Measurements from ENCODE around the gene CDHR5.
"Not testable (repeated sequence)": the region's sequence is repeated elsewhere in the genome, so short reads cannot be mapped to it uniquely, and the experiment has no call there.

Gene CDHR5, protein sequence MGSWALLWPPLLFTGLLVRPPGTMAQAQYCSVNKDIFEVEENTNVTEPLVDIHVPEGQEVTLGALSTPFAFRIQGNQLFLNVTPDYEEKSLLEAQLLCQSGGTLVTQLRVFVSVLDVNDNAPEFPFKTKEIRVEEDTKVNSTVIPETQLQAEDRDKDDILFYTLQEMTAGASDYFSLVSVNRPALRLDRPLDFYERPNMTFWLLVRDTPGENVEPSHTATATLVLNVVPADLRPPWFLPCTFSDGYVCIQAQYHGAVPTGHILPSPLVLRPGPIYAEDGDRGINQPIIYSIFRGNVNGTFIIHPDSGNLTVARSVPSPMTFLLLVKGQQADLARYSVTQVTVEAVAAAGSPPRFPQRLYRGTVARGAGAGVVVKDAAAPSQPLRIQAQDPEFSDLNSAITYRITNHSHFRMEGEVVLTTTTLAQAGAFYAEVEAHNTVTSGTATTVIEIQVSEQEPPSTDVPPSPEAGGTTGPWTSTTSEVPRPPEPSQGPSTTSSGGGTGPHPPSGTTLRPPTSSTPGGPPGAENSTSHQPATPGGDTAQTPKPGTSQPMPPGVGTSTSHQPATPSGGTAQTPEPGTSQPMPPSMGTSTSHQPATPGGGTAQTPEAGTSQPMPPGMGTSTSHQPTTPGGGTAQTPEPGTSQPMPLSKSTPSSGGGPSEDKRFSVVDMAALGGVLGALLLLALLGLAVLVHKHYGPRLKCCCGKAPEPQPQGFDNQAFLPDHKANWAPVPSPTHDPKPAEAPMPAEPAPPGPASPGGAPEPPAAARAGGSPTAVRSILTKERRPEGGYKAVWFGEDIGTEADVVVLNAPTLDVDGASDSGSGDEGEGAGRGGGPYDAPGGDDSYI

DNA sequence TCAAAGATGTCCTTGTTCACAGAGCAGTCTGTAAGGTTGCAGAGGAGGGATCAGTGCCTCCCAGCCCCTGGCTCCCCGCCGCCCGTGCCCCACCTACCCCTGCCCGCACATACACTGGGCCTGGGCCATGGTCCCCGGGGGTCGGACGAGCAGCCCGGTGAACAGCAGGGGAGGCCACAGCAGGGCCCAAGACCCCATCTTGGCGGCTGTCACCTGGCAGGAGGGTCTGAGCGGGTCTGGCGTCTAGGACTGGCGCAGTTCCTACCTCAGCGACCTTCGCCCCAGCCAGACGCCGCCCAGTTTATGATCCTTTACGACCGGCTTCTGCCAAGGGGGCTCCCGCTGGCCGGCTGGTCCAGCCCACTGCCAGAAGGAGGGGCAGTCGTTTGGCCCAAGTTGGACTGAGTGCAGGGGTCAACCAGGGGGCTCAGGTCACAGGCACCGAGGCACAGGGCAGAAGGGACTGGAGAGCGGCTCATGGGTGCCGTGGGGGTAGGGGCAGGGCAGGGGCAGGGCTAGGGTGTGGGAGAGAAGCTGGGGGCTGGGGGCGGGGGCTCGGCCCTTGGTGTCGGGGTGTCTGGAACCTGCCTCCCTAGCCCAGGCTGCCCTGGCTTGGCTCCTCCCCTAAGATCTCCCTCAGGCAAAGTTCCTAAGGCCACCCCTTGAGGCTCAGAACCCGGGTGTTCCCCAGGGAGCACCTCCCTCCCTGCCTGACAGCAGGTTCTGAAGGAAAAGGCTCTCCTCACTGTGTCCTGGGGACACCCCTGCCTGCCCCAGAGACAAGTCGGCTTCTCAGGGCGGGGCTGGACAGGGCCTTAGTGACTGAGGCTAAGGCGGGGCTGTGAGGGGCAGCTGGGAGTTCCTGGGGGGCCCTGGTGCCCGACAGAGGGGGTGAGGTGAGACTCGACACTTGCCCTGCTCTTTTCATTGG is at the start of gene CDHR5:
CDHR5 (minus strand) TSS at position 251 of the 931 bp plus-strand sequence; CDS start at position 198, 53 bp downstream.
- DNase-seq (ENCODE audit: low read depth in 2 of 3, low spot score in 1 of 3): no peak

DNA sequence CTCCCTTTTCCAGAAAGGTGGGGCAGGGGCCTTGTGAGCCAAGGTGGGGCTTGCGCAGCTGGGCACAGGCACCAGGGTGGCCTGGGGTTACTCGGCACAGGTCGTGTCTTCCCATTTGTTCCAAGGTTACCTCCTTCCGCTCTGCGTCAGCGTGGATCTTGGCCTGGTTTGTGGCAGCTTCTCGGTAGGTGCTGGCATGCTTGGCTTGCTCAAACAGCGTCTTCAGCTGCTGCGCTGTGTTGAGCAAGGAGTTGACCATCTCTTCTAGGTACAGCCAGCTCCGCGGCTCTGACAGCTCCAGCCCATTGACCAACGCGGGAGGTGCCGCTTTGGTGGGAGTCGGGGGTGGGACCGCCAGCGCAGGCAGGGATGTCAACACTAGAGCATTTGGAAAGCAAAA is 49.7 kb upstream of the CDHR5 start:
- no peak for DNase-seq (ENCODE audit: low read depth in 2 of 3, low spot score in 1 of 3)

DNA sequence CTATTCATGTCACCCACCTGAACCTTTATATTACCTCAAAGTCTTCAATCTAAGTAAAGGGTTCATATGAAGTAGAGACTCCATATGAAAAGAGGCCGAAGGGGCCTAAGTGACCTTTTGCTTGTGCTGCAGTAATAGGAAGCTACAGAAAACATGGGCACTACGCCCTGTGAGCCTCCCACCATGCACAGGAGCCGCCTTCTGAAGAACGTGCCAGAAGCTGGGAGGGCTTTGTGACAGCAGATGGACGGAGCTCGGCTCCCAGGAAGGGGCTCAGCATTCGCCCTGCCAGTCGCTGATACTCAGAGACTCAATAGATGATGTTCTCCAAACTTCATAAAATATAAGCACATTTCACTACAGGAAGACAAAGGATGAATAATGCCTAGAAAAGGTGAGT is 49.1 kb upstream of the CDHR5 start:
- DNase-seq (ENCODE audit: low read depth in 2 of 3, low spot score in 1 of 3): no peak

DNA sequence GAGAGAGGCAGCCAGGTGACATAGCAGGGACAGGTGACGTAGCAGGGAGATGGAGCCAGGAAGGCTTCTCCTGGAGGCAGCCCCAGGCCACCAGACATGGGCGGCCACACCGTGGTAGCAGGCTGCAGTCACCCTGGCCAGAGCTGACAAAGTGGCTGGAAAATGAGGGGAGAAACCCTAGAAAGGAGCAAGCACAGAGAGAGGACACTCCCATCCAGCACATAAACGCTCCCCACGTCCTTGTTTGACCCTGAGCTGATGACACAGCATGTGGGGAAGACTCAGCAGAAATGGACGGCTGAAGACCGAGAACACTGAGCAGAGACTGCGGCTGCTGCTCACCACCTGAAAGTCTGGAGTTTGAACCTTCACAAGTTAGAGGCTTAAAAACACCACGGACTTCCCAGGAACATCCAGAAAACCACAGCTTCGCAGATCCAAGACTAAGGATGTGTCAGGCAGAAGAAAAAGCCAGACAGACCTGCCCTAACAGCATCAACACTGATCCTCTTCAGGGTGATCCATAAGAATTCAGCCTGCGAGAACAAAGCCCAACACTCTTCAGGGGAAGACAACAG is 41.0 kb upstream of the CDHR5 start:
- no peak for DNase-seq (ENCODE audit: low read depth in 2 of 3, low spot score in 1 of 3)

DNA sequence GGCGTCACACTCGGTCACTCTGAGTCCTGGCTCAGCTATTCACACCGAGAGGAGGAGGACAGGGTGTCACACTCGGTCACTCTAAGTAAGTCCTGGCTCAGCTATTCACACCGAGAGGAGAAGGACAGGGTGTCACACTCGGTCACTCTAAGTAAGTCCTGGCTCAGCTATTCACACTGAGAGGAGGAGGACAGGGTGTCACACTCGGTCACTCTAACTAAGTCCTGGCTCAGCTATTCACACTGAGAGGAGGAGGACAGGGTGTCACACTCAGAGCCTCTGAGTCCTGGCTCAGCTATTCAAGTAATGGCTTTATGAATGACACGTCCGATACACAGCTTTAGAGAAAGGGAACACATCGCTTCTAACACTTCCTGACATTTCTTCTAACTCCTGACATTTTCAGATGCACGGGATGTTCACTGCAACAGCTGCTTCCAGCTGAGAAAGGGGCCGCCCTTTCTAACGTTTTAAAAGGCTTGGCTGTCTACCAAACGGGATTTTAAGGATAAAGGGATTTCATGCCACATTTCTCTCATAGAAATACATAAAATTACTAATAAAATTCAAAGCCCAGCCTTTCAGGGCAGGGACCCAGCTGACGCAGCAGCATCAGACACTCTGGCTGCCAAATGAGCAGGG is 40.4 kb upstream of the CDHR5 start:
- DNase-seq (ENCODE audit: low read depth in 2 of 3, low spot score in 1 of 3): no peak

DNA sequence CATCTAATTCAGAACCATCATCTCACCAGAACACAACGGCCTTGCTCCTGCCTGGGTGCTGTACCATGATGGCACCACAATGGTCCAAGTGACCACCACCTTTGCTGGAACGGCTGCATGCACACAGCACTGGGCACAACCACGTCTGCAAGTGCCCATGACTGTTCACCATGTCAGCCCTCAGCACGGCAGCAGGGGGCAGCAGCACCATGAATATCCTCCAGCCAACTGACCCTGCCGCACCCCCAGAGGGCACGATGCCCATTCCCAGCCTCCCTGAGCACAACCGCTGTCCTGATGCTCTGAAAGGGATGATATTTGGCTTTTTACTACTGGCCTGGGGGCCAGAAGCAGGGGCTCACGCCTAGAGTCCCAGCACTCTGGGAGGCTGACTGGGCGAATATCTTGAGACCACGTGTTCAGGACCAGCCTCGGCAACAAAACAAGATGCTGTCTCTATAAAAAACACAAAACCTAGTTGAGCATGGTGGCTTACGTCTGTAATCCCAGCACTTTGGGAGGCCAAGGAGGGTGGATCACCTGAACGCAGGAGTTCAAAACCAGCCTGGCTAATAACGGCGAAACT is 38.0 kb upstream of the CDHR5 start:
- no peak for DNase-seq (ENCODE audit: low read depth in 2 of 3, low spot score in 1 of 3)

DNA sequence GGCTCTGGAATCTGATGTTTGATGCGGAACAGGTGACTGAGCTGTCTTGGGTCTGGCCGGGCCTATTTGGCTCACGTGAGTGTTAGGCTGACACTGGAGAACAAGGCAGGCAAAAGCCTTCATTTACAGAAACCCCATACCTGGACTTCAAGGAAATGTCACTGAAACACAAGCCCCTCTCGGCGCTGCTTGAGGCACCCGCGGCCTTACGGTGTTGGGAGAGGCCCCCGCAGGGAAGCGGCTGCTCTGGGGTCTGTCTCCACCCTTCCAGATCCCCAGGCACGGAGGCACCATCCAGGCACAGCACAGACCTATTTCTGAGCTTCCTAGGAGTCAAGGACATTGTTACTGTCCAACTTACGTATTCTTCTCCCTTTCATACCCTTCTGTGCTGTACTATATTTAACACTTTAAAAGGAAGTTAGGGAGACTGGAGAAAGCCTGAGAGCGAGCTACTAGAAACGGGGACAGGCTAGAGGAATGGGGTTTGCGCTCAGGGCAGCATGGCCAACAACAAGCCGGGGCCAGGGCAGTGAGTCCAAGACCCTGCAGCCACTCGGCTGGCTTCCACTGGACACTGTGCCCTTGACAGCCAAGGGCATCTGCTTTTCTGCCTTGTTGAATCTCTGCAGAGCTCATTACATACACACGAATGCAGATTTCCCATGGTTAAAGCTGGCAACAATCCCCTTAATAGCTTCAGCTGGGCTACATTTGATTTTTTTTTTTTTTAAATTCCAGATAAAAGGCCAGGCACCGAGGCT is 36.1 kb upstream of the CDHR5 start:
- DNase-seq (ENCODE audit: low read depth in 2 of 3, low spot score in 1 of 3): no peak

DNA sequence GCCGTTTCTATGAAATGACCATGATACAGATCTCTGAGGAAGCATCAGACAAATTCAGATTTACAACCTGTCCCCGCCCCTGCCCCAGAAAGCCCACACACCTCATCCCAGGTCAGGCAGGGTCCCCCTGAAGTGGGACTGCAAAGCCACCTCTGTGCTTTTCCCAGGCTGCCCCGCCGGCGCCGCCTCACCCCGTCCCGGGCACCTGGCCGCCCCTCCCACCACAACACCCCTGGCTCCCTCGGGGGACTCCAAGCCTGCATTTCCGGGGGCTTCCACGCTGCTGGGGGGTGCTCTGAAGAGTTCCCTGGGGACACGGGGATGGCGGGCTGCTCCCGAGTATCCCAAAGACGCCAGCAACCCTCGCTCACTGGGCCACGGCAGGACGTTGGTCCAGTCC is 35.5 kb upstream of the CDHR5 start:
- no peak for DNase-seq (ENCODE audit: low read depth in 2 of 3, low spot score in 1 of 3)

DNA sequence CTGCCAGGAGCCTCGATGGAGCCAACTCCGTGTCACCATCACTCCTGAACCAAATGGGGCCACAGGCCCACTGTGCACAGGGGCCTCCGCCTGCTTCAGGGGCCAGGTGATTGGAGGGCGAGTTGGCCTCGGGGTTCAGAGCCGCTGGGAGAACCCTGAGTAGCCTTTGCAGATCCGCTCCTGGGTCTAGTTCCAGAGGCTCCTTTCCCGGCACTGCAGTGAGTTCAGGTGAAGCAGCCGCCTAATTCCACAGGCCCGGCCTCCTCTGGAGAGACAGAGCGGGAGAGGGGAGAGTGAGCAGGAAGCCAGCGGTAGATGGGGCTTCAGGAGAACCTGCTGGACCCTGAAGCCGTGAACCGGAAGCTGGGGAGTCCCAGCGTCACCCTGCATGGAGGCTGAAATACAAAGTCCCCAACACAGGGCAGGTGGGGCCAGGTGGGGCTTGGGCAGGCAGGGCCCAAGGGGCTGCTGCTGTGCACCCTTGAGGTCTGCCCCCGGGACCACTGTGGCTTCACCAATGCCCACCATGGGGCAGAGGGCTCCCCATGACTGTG is 34.9 kb upstream of the CDHR5 start:
- DNase-seq (ENCODE audit: low read depth in 2 of 3, low spot score in 1 of 3): no peak

DNA sequence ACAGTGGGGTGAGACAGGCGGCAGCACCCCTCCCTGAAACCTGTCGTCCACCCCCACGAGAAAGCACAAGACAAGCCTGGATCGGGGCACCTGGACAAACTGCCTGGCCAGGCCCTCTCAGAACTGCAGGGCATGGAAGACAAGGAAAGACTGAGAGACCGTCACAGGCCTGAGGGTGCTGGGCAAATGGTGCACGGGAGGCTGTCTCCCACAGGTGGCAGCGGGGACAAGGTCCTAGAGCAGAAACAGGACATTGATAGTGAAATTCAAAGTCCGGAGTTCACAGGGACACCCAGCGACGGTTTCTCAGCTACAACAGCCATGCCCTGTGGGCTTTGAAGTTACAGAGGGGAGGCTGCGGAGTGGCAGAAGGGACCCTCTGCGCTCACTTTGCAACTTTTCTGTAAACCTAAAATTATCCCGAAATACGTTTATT is 33.0 kb upstream of the CDHR5 start:
- no peak for DNase-seq (ENCODE audit: low read depth in 2 of 3, low spot score in 1 of 3)

DNA sequence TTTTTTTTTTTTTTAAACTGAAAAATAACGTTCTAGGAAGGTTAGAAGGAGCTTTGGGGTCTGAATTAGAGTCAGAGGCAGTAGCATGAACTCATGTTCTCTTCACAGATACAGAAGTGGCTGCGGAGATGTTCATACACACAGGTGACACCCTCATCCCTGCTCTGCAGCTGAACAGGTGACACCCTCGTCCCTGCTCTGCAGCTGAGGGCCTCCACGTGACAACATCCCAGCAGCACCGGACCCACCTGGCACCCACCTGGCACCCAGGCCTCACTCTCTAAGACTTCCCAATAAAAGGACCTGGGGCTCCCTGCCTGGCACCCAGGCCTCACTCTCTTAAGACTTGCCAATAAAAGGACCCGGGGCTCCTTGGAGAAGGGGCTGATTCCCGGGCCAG is 32.1 kb upstream of the CDHR5 start:
- no peak for DNase-seq (ENCODE audit: low read depth in 2 of 3, low spot score in 1 of 3)

DNA sequence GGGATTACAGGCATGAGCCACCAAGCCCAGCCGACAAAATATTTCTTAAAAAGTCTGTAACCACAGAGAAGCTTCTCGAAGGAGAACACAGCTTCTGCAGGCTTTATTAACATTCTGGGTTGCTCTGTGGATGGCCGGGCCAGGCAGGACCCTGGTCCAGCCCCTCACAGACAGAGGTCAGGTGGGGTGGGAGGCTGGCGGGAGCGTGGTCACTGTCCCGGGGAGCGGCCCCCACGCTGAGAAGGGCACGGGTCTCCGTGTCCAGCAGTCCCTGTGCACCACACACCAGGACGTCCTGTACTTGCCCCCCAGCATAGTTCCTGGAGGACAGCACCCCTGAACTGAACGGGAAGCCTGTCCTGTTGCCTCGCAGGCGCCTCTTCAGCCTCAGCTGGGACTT is 31.7 kb upstream of the CDHR5 start:
- no peak for DNase-seq (ENCODE audit: low read depth in 2 of 3, low spot score in 1 of 3)

DNA sequence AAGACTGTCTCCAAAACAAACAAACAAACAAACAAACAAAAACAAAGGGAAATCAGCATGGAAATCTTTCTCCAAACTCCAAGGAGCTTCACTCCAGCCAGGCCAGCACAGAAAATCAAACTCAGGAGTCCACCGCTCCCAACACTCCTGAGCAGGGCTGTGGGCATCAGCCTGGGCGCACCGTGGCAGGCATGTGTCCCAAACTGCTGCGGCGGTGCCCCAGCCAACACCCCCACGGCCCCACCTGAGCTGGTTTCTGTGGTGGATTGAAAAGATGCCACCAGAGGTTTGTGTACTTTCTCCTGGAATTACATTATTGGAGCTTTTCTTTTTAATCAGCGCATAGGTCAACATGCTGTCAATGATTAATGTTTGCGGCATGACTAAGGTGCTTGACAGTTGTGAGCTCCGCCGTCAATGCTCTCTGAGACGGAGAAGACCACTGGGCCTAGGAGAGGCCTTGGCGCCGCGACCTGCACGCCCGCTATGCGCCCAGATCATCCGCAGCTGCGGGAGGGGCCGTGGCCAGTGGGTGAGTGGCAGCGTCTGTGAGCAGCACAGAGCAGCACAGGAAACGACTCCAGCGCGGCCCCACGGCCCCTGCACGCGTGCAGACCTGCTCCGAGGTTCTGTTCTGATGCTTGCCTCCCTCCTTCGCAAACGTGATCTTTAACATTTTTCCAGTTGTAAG is 30.4 kb upstream of the CDHR5 start:
- DNase-seq (ENCODE audit: low read depth in 2 of 3, low spot score in 1 of 3): no peak

DNA sequence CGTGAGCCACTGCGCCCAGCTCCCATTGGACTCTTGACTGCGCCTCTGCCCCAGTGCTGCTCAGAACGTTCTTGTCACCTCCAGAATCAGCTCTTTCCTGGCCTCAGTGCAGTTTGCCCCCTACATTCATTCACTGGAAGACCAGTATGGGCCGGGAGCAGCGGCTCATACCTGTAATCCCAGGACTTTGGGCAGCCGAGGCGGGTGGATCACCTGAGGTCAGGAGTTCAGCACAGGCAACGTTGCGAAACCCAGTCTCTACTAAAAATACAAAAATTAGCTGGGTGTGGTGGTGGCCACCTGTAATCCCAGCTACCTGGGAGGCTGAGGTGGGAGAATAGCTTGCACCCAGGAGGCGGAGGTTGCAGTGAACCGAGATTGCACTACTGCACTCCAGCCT is 29.7 kb upstream of the CDHR5 start:
- DNase-seq (ENCODE audit: low read depth in 2 of 3, low spot score in 1 of 3): not testable (repeated sequence)

DNA sequence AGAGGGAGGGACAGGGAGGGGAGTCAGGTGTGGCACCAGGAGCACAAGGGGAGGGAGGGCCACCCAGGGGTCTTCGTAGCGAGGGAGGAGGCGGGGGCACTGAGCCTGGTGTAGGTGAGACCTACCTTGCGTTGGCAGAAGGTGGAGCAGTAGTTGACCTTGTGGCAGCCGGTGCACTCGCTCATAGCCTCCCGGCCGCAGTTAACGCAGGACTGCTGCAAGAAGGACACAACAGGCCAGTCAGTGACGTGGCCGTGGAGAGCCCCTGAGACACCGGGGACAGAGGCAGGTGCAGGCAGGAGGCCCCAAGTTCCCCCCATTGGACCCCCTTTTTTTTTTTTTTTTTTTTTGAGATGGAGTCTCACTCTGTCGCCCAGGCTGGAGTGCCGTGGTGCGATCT is 29.1 kb upstream of the CDHR5 start:
- DNase-seq (ENCODE audit: low read depth in 2 of 3, low spot score in 1 of 3): no peak

DNA sequence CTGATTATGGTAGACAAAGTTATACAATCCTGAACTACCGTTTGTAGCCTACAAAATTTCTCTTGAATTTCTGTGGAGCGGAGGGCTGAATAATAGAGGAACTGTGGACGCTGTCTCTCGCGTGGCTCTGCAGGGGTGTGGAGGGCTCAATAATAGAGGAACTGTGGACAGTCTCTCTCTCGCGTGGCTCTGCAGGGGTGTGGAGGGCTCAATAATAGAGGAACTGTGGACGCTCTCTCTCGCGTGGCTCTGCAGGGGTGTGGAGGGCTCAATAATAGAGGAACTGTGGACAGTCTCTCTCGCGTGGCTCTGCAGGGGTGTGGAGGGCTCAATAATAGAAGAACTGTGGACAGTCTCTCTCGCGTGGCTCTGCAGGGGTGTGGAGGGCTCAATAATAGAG is 28.4 kb upstream of the CDHR5 start:
- DNase-seq (ENCODE audit: low read depth in 2 of 3, low spot score in 1 of 3): not testable (repeated sequence)

DNA sequence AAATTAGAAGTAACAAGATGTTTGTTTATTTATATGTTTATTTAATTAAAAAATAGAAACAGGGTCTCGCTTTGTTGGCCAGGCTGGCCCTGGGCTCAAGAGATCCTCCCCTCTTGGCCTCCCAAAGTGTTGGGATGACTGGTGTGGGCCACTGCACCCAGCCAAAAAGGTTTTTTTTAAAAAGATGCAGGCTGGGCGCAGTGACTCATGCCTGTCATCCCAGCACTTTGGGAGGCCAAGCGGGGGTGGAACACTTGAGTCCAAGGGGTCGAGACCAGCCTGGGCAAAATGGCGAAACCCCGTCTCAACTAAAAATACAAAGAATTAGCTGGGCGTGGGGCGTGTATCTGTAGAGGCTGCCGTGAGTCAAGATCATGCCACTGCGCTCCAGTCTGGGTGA is 25.7 kb upstream of the CDHR5 start:
- DNase-seq (ENCODE audit: low read depth in 2 of 3, low spot score in 1 of 3): no peak

DNA sequence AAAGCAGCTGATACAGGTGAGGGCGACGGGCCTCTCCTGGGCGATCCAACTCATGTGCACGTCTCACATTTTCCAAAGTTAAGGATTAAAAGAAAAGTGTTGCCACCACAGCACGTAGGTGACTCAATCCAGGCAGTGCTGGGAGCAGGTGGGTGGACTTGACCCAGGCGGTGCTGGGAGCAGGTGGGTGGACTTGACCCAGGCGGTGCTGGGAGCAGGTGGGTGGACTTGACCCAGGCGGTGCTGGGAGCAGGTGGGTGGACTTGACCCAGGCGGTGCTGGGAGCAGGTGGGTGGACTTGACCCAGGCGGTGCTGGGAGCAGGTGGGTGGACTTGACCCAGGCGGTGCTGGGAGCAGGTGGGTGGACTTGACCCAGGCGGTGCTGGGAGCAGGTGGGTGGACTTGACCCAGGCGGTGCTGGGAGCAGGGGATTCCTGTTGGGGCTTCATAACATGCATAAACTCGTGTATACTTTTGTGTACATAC is 23.0 kb upstream of the CDHR5 start:
- DNase-seq (ENCODE audit: low read depth in 2 of 3, low spot score in 1 of 3): not testable (repeated sequence)
